Lower leg skin (tissue), 3 donors: ENCODE data around the gene IP6K2.

Experiments
- POLR2A ChIP-seq, 2 donors: fragments of 450-650 bp; IDR thresholded peaks; one replicate each; pipeline ENCODE4 v1.6.1; 2016 to 2017; ENCODE audit warnings: antibody characterized with exemption in 2 of 2, mild to moderate bottlenecking in 1 of 2, moderate library complexity in 1 of 2
- TF ChIP-seq, protein P1 (sequence below), 3 donors: fragments of 450-650 bp; IDR thresholded peaks; one replicate each; pipeline ENCODE4 v1.5.1; 2016; ENCODE audit warnings: antibody characterized with exemption in 3 of 3, mild to moderate bottlenecking in 3 of 3, moderate library complexity in 2 of 3

DNA sequence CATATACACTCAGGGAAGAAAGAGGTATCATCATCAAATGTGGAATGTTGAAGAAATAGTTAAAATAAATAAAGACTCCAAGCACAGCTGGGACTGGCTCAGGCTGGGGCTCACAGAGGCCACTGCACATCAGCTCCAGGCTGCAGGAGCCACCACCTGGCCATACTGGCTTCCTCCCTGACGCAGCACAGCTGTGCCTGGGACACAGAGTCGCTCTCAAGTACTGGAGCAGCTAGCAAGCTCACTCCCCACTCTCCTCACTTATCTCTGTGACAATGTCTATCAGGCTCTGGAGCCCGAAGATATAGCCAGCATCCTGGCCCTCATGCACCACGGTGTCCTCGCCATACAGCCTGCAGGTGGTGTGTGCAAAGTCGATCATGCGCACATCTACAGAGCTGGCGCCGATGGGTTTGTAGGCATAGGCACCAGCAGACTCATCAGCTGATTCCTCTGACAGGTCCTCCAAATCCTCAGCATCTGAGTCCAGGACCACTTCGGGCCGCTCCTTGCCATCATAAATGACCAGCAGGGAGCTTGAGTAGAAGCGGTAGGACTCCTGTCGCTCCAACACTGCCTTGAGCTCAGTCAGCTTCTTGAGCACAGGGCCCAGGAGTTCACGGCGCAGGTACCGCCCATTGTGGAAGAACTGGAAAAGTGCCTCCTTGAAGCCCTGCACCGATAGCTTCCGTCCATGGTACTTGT is 28.8 kb downstream of the IP6K2 start:
- TF ChIP-seq, protein P1, sequence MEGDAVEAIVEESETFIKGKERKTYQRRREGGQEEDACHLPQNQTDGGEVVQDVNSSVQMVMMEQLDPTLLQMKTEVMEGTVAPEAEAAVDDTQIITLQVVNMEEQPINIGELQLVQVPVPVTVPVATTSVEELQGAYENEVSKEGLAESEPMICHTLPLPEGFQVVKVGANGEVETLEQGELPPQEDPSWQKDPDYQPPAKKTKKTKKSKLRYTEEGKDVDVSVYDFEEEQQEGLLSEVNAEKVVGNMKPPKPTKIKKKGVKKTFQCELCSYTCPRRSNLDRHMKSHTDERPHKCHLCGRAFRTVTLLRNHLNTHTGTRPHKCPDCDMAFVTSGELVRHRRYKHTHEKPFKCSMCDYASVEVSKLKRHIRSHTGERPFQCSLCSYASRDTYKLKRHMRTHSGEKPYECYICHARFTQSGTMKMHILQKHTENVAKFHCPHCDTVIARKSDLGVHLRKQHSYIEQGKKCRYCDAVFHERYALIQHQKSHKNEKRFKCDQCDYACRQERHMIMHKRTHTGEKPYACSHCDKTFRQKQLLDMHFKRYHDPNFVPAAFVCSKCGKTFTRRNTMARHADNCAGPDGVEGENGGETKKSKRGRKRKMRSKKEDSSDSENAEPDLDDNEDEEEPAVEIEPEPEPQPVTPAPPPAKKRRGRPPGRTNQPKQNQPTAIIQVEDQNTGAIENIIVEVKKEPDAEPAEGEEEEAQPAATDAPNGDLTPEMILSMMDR (IDR thresholded peaks at IDR 0.05), result no peak
- TF ChIP-seq POLR2A (IDR thresholded peaks at IDR 0.05), result no peak
